HL-60 (cell line): Measurements from ENCODE around the gene HEY2.

Experiments
- POLR2AphosphoS5 ChIP-seq: IDR thresholded peaks from 2 replicates; pipeline ENCODE4 v1.6.1; 2012; ENCODE audit warnings: low read depth
- SPI1 ChIP-seq: IDR thresholded peaks from 2 replicates; pipeline ENCODE4 v1.6.1; 2012; ENCODE audit warnings: low read depth, mild to moderate bottlenecking, borderline replicate concordance
- TF ChIP-seq, protein P1 (sequence below): IDR thresholded peaks from one replicate; pipeline ENCODE4 v1.5.1; 2011; ENCODE audit warnings: low read length, control low read depth, inconsistent platforms; ENCODE audit not compliant: insufficient read depth
- TF ChIP-seq, protein P2 (sequence below): IDR thresholded peaks from 2 replicates; pipeline ENCODE4 v1.6.1; 2012; ENCODE audit warnings: low read depth; ENCODE audit not compliant: insufficient replicate concordance

DNA sequence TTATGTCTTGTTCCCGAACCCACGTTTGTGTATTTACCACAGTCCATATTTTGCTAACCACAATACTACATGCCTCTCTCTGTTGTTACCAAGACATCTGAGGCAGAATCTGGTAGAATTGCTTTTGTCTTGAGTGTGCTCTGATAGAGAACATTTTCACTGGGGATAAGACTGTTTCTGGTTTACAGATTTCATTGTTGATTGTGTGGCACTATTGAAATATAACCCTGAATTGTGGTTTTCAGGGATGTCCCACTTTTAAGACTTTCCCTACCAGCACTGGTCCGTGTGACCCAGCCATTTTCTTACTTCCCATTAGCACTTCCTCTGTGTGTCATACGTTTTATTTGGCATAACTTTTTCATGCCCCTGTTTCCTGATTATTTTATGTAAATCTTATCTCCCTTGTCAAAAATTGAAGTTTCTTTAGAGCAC, 53.5 kb downstream of the HEY2 start:
- TF ChIP-seq, protein P1, sequence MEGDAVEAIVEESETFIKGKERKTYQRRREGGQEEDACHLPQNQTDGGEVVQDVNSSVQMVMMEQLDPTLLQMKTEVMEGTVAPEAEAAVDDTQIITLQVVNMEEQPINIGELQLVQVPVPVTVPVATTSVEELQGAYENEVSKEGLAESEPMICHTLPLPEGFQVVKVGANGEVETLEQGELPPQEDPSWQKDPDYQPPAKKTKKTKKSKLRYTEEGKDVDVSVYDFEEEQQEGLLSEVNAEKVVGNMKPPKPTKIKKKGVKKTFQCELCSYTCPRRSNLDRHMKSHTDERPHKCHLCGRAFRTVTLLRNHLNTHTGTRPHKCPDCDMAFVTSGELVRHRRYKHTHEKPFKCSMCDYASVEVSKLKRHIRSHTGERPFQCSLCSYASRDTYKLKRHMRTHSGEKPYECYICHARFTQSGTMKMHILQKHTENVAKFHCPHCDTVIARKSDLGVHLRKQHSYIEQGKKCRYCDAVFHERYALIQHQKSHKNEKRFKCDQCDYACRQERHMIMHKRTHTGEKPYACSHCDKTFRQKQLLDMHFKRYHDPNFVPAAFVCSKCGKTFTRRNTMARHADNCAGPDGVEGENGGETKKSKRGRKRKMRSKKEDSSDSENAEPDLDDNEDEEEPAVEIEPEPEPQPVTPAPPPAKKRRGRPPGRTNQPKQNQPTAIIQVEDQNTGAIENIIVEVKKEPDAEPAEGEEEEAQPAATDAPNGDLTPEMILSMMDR: no peak
- no peak for TF ChIP-seq POLR2AphosphoS5
- TF ChIP-seq SPI1: peak; percentile 94
- TF ChIP-seq, protein P2, sequence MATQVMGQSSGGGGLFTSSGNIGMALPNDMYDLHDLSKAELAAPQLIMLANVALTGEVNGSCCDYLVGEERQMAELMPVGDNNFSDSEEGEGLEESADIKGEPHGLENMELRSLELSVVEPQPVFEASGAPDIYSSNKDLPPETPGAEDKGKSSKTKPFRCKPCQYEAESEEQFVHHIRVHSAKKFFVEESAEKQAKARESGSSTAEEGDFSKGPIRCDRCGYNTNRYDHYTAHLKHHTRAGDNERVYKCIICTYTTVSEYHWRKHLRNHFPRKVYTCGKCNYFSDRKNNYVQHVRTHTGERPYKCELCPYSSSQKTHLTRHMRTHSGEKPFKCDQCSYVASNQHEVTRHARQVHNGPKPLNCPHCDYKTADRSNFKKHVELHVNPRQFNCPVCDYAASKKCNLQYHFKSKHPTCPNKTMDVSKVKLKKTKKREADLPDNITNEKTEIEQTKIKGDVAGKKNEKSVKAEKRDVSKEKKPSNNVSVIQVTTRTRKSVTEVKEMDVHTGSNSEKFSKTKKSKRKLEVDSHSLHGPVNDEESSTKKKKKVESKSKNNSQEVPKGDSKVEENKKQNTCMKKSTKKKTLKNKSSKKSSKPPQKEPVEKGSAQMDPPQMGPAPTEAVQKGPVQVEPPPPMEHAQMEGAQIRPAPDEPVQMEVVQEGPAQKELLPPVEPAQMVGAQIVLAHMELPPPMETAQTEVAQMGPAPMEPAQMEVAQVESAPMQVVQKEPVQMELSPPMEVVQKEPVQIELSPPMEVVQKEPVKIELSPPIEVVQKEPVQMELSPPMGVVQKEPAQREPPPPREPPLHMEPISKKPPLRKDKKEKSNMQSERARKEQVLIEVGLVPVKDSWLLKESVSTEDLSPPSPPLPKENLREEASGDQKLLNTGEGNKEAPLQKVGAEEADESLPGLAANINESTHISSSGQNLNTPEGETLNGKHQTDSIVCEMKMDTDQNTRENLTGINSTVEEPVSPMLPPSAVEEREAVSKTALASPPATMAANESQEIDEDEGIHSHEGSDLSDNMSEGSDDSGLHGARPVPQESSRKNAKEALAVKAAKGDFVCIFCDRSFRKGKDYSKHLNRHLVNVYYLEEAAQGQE: no peak
